ENCODE measurements around the gene PRSS48.

The PRSS48 gene

GRCh38 chr4:151236036-151236435 is 40.9 kb upstream of the PRSS48 start:
- H3K4me1 ChIP-seq (ENCODE audit: low read length): peaks cover 7% of the 10 kb centered on the region
- H3K36me3 ChIP-seq (replicated peaks; ENCODE audit: low read depth, low read length): no peaks in the 10 kb centered on the region
- TF ChIP-seq EZH2phosphoT487 (IDR thresholded peaks at IDR 0.05; ENCODE audit: low read depth): no peak
- TF ChIP-seq, protein P1, sequence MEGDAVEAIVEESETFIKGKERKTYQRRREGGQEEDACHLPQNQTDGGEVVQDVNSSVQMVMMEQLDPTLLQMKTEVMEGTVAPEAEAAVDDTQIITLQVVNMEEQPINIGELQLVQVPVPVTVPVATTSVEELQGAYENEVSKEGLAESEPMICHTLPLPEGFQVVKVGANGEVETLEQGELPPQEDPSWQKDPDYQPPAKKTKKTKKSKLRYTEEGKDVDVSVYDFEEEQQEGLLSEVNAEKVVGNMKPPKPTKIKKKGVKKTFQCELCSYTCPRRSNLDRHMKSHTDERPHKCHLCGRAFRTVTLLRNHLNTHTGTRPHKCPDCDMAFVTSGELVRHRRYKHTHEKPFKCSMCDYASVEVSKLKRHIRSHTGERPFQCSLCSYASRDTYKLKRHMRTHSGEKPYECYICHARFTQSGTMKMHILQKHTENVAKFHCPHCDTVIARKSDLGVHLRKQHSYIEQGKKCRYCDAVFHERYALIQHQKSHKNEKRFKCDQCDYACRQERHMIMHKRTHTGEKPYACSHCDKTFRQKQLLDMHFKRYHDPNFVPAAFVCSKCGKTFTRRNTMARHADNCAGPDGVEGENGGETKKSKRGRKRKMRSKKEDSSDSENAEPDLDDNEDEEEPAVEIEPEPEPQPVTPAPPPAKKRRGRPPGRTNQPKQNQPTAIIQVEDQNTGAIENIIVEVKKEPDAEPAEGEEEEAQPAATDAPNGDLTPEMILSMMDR (IDR thresholded peaks at IDR 0.05; ENCODE audit: low read depth, low read length): no peak
- H3K27me3 ChIP-seq (ENCODE audit: low read depth, low read length): no peaks in the 10 kb centered on the region
- no peak overlapping the region for H3K4me3 ChIP-seq (ENCODE audit: low read length)
- no peak overlapping the region for H2AFZ ChIP-seq (ENCODE audit: low read depth, low read length)
- H3K27ac ChIP-seq (ENCODE audit: low read length): no peak overlapping the region
- H3K79me2 ChIP-seq (ENCODE audit: low read length): no peaks in the 10 kb centered on the region
- H3K9ac ChIP-seq (ENCODE audit: low read length): no peak overlapping the region
- no peaks in the 10 kb centered on the region for H3K9me3 ChIP-seq (ENCODE audit: insufficient read depth, low read length)
- no peak overlapping the region for H3K4me2 ChIP-seq (ENCODE audit: low read length)
- no peaks in the 10 kb centered on the region for H4K20me1 ChIP-seq (ENCODE audit: insufficient read depth, low read length)

GRCh38 chr4:151238477-151238876 is 38.5 kb upstream of the PRSS48 start:
- Histone ChIP-seq H3K79me2 (ENCODE audit: low read length) (no peaks in the 10 kb centered on the region), H3K4me2 (ENCODE audit: low read length) (no peak overlapping the region), H3K9ac (ENCODE audit: low read length) (no peak overlapping the region), H3K4me1 (ENCODE audit: low read length) (peaks cover 7% of the 10 kb centered on the region), H3K36me3 (replicated peaks; ENCODE audit: low read depth, low read length) (no peaks in the 10 kb centered on the region), H3K4me3 (ENCODE audit: low read length) (no peak overlapping the region), H4K20me1 (ENCODE audit: insufficient read depth, low read length) (no peaks in the 10 kb centered on the region), H2AFZ (ENCODE audit: low read depth, low read length) (peak overlapping the region; percentile 1; the same call in 1 of the 2 replicates), H3K27me3 (ENCODE audit: low read depth, low read length) (no peaks in the 10 kb centered on the region), H3K27ac (ENCODE audit: low read length) (no peak overlapping the region), H3K9me3 (ENCODE audit: insufficient read depth, low read length) (no peaks in the 10 kb centered on the region)
- TF ChIP-seq, protein P1 (IDR thresholded peaks at IDR 0.05; ENCODE audit: low read depth, low read length): peak; percentile 29; the same call in 1 of the 2 replicates
- TF ChIP-seq EZH2phosphoT487 (IDR thresholded peaks at IDR 0.05; ENCODE audit: low read depth): no peak

- no peak overlapping the region for H2AFZ ChIP-seq (ENCODE audit: low read depth, low read length)
- no peak overlapping the region for H3K27ac ChIP-seq (ENCODE audit: low read length)
- H3K9me3 ChIP-seq (ENCODE audit: insufficient read depth, low read length): no peaks in the 10 kb centered on the region
- H4K20me1 ChIP-seq (ENCODE audit: insufficient read depth, low read length): no peaks in the 10 kb centered on the region
- H3K27me3 ChIP-seq (ENCODE audit: low read depth, low read length): no peaks in the 10 kb centered on the region
- H3K4me1 ChIP-seq (ENCODE audit: low read length): peaks cover 7% of the 10 kb centered on the region
- H3K9ac ChIP-seq (ENCODE audit: low read length): no peak overlapping the region
- TF ChIP-seq, protein P1 (IDR thresholded peaks at IDR 0.05; ENCODE audit: low read depth, low read length): no peak
- no peak for TF ChIP-seq EZH2phosphoT487 (IDR thresholded peaks at IDR 0.05; ENCODE audit: low read depth)
- no peaks in the 10 kb centered on the region for H3K36me3 ChIP-seq (replicated peaks; ENCODE audit: low read depth, low read length)
- H3K79me2 ChIP-seq (ENCODE audit: low read length): no peaks in the 10 kb centered on the region
- H3K4me2 ChIP-seq (ENCODE audit: low read length): no peak overlapping the region
- no peak overlapping the region for H3K4me3 ChIP-seq (ENCODE audit: low read length)
Observed at GRCh38 chr4:151239608-151240007, 37.4 kb upstream of the PRSS48 start.

- H3K36me3 ChIP-seq (replicated peaks; ENCODE audit: low read depth, low read length): no peaks in the 10 kb centered on the region
- no peak overlapping the region for H3K4me3 ChIP-seq (ENCODE audit: low read length)
- H3K9ac ChIP-seq (ENCODE audit: low read length): no peak overlapping the region
- H3K4me2 ChIP-seq (ENCODE audit: low read length): no peak overlapping the region
- TF ChIP-seq EZH2phosphoT487 (IDR thresholded peaks at IDR 0.05; ENCODE audit: low read depth): no peak
- TF ChIP-seq, protein P1 (IDR thresholded peaks at IDR 0.05; ENCODE audit: low read depth, low read length): no peak
- H3K27me3 ChIP-seq (ENCODE audit: low read depth, low read length): no peaks in the 10 kb centered on the region
- no peaks in the 10 kb centered on the region for H4K20me1 ChIP-seq (ENCODE audit: insufficient read depth, low read length)
- peaks cover 7% of the 10 kb centered on the region for H3K4me1 ChIP-seq (ENCODE audit: low read length)
- no peaks in the 10 kb centered on the region for H3K79me2 ChIP-seq (ENCODE audit: low read length)
- H3K9me3 ChIP-seq (ENCODE audit: insufficient read depth, low read length): no peaks in the 10 kb centered on the region
- no peak overlapping the region for H2AFZ ChIP-seq (ENCODE audit: low read depth, low read length)
- no peak overlapping the region for H3K27ac ChIP-seq (ENCODE audit: low read length)
Observed at GRCh38 chr4:151242305-151242704, 34.7 kb upstream of the PRSS48 start.

Measured in OCI-LY3 (cell line).